ENCODE data around the gene CFAP99.

The CFAP99 gene

GRCh38 chr4:2393353-2394270 lies 25.1 kb upstream of the CFAP99 start:
- DNase-seq = no peak

DNA sequence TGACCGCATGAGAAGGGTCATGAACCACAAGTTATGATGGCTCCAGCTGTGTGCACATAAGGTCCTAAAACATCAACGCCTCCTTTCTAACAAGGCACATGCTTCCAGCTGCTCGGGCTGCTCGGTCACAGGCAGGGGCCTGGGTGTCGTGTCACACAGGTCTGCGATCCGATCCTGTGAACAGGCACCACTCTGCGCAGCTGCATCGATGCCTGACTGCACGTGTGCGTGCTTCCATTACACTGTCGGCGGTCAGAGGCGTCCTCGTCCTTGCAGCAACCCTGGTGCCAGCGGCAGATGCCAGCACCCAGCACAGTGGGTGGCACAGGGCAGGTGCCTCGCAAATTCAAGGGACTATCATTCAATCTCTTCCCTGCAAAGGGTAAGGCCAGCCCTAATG lies 24.2 kb upstream of the CFAP99 start:
- DNase-seq = no peak

DNA sequence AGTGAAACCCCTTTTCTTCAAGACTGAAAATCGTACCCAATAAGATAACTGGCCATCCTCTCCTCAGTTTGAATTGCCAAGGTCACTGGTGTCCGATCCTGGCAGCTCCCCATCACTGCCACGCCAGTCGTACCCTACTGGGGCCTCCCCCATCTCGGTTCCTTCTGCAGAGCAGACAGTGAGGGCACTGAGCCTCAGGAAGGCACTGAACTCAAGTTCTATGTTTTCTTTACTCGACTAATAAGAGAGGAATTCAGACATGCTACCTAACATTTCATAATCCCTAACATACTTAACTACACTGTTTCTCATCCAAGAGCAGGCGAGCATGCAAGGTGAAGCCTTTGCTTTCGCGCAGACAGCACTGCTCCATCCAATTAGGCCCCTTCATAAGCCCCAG lies 23.7 kb upstream of the CFAP99 start:
- DNase-seq = no peak

DNA sequence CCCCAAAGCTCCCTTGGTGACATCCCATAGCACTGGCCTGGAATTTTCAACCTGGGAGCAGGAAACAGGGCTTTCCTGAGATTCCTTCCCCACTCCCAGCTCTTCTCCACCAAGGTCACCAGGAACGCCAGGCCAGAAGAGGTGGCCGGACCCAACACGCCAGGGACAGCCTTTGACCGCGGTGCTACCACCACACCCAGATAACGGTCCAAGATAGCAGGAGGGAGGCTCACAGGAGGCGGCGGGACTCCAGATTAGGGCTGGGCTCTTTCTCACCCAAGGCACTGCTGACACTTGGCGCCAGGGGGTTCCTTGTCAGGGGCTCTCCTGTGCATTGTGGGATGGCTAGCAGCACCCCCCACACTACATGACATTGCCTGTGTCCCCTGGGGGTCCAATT lies 23.2 kb upstream of the CFAP99 start:
- DNase-seq = no peak

DNA sequence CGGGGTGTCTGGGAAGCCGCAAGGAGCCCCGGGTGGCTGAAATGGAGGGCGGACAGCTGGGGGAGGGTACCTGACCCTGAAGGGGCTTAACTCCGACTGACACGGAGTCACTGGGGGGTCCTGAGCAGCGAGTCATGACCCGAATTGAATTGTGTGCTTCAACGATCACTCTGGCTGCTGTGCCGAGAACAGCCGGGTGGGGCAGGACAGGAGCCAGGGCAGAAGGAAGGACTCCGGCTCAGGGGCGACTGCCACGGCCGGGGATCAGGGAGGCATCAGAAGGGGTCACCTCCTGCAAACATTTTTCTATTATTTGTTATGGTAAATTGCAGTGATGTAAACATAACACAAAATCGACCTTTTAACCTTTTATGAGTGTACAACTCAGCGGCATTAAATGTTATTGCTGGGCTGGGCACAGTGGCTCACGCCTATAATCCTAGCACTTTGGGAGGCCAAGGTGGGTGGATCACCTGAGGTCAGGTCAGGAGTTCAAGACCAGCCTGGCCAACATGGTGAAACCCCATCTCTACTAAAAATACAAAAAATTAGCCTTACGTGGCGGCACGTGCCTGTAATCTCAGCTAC lies 21.9 kb upstream of the CFAP99 start:
- no peak for DNase-seq

DNA sequence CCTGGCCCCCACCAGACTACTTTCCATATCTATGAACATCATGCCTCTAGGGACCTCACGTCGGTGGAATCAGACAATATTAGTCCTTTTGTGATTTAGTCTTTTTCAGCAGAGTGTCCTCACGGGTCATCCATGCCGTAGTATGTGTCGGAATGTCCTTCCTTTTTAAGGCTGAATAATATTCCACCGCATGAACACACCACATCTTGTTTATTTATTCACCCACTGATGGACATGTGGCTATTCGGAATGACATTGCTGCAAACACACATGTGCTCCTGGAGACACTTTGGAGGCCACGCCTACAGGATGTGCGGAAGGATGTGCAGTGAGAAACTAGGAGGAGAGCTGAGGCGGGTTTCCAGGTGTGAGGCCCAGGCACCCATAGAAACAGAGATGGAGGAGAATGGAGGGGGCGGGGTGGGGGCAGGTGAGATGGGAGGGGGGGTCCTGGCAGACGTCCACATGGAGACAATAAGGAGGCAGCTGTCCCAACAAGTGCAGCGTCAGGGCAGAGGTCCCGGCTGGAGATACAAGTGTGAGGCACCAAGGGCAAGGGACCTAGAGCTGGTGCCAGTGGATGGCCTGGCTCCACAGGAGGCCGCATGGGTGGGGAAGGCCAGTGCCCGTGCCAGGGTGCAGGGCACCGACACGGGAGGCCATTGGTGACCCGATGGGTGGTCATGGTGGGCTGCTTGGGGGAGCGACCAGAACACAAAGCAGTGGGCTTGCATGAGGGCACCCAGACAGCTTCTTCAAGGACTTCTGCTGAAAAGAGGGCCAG lies 21.0 kb upstream of the CFAP99 start:
- DNase-seq = no peak

GRCh38 chr4:2399216-2399615 lies 19.5 kb upstream of the CFAP99 start:
- no peak for DNase-seq

GRCh38 chr4:2399631-2400190 lies 19.0 kb upstream of the CFAP99 start:
- no peak for DNase-seq

- DNase-seq = no peak
These were observed 17.7 kb upstream of the CFAP99 start for GRCh38 chr4:2400841-2401609.

DNA sequence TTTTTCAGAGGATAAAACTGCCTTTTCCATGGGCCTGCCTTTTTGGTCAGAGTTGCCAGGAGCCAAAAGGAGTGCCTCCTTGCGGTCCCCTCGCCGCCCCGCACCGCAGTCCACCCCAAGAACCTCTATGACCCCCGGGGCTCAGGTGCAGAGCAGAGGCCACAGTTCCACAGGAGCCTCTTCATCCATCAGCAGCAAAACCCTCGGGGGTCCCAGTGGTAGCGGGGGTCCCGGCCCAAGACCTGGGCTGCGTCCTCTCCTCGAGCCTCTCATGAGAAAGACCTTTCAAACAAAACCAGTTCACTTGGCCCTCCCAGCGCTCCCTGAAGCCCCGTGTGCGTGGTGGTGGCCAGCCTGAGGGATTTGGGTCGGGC lies 17.2 kb upstream of the CFAP99 start:
- no peak for DNase-seq

GRCh38 chr4:2402048-2402842 lies 16.5 kb upstream of the CFAP99 start:
- DNase-seq = peak; percentile 59

GRCh38 chr4:2402941-2403340 lies 15.8 kb upstream of the CFAP99 start:
- DNase-seq = no peak

- DNase-seq = no peak
These were observed 12.3 kb upstream of the CFAP99 start for GRCh38 chr4:2406406-2406805.

DNA sequence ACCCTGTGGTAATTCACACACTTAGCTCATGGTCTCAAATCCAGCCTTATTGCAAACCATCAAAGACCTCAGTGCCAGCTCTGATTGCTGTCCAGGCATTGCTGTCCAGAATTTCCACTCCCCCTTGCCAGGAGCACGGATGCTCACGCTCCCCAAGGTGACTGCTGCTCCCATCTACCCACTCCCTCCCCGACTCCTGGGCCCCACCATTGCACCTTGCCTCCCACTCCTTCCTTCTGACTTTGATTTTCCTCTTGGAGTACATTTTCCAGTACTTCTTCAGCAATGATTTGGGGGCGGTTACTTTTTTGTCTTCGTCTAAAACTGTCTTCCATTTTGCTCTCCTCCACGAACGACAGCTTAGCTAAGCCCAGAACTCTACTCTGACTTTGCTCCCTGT lies 11.8 kb upstream of the CFAP99 start:
- DNase-seq = no peak

- DNase-seq = no peak
These were observed 10.8 kb upstream of the CFAP99 start for GRCh38 chr4:2407991-2408342.

- no peak for DNase-seq
These were observed 10.3 kb upstream of the CFAP99 start for GRCh38 chr4:2408401-2408958.

- DNase-seq = no peak
These were observed 9.8 kb upstream of the CFAP99 start for GRCh38 chr4:2408976-2409375.

- DNase-seq = no peak
These were observed 9.4 kb upstream of the CFAP99 start for GRCh38 chr4:2409381-2409783.

GRCh38 chr4:2411786-2412510 lies 6.8 kb upstream of the CFAP99 start:
- DNase-seq = no peak

GRCh38 chr4:2412534-2412884 lies 6.2 kb upstream of the CFAP99 start:
- DNase-seq = no peak
